HepG2 (cell line): ENCODE data around the gene NFKBIA. TPM values are rescaled to one million over a fixed set of nuclear protein-coding genes. Genes with fewer than 3 reads are reported as not detected.

ENCODE experiments used
- ATF4 ChIP-seq, 2 experiments: fragments of 450-650 bp in 1 of 2; sonication (generic) in 1 of 2; formaldehyde crosslinking; IDR thresholded peaks; 2 replicates each; pipeline versions ENCODE4 v1.5.0 to v1.8.0; 2020 to 2022; ENCODE audit warnings: mild to moderate bottlenecking in 1 of 2, missing genetic modification reagents in 1 of 2
- CCAR2 ChIP-seq: fragments of 200-400 bp; formaldehyde crosslinking; optimal IDR thresholded peaks from 2 replicates; pipeline ENCODE3; 2018; ENCODE audit warnings: low read depth, mild to moderate bottlenecking, low read length, moderate library complexity
- E2F1 ChIP-seq: sonication (generic); formaldehyde crosslinking; IDR thresholded peaks from 2 replicates; pipeline ENCODE4 v1.5.0; 2020; ENCODE audit warnings: missing genetic modification reagents
- ELF4 ChIP-seq: sonication (generic); formaldehyde crosslinking; IDR thresholded peaks from 2 replicates; pipeline ENCODE4 v1.5.0; 2020; ENCODE audit warnings: missing genetic modification reagents, mild to moderate bottlenecking, moderate library complexity, borderline replicate concordance
- ISX ChIP-seq: sonication (generic); formaldehyde crosslinking; conservative IDR thresholded peaks from 2 replicates; pipeline ENCODE4 v1.5.0; 2020; ENCODE audit warnings: missing genetic modification reagents
- KIAA2018 ChIP-seq: sonication (generic); formaldehyde crosslinking; IDR thresholded peaks from 2 replicates; pipeline ENCODE4 v1.5.0; 2020; ENCODE audit warnings: mild to moderate bottlenecking, missing genetic modification reagents, borderline replicate concordance
- MAFG ChIP-seq: sonication (generic); formaldehyde crosslinking; IDR thresholded peaks from 2 replicates; pipeline ENCODE4 v1.5.1; 2020; ENCODE audit warnings: mild to moderate bottlenecking, missing genetic modification reagents
- NONO ChIP-seq, 2 experiments: fragments of 450-650 bp in 1 of 2; sonication (generic) in 1 of 2; formaldehyde crosslinking in 1 of 2; IDR thresholded peaks in 1 of 2; conservative IDR thresholded peaks in 1 of 2; 2 replicates each; pipeline versions ENCODE4 v1.6.1 to v1.8.0; 2017 to 2022; ENCODE audit warnings: mild to moderate bottlenecking in 1 of 2, missing genetic modification reagents in 1 of 2, moderate library complexity in 1 of 2
- PCBP1 ChIP-seq: fragments of 200-400 bp; formaldehyde crosslinking; IDR thresholded peaks from 2 replicates; pipeline ENCODE4 v1.6.1; 2017; ENCODE audit warnings: mild to moderate bottlenecking, low read depth, low read length, borderline replicate concordance
- PLRG1 ChIP-seq: fragments of 450-650 bp; conservative IDR thresholded peaks from 2 replicates; pipeline ENCODE4 v1.6.1; 2016
- POLR2AphosphoS2 ChIP-seq: IDR thresholded peaks from 2 replicates; pipeline ENCODE4 v1.6.1; 2011; ENCODE audit warnings: low read depth, low read length, improper control_type of control experiment
- SP2 ChIP-seq: sonication (generic); formaldehyde crosslinking; IDR thresholded peaks from 2 replicates; pipeline ENCODE4 v1.5.1; 2020; ENCODE audit warnings: mild to moderate bottlenecking, missing genetic modification reagents
- SYNCRIP ChIP-seq: fragments of 200-400 bp; formaldehyde crosslinking; IDR thresholded peaks from 2 replicates; pipeline ENCODE4 v1.6.1; 2018; ENCODE audit warnings: mild to moderate bottlenecking, low read depth, low read length; ENCODE audit not compliant: insufficient read depth
- TRIM24 ChIP-seq: sonication (generic); formaldehyde crosslinking; IDR thresholded peaks from 2 replicates; pipeline ENCODE4 v1.8.0; 2022; ENCODE audit warnings: mild to moderate bottlenecking, missing genetic modification reagents
- ZNF143 ChIP-seq: sonication (generic); formaldehyde crosslinking; IDR thresholded peaks from 2 replicates; pipeline ENCODE4 v1.4.0; 2020; ENCODE audit warnings: missing genetic modification reagents
- ZNF766 ChIP-seq: sonication (generic); formaldehyde crosslinking; IDR thresholded peaks from 2 replicates; pipeline ENCODE4 v1.5.0; 2020; ENCODE audit warnings: missing genetic modification reagents, borderline replicate concordance
- polyA plus RNA-seq, 8 experiments: library from polyadenylated mRNA; depleted of rRNA in 3 of 8; stranded (reverse) in 7 of 8; unstranded in 1 of 8; fragments of >200 nt; fragmentation: Illumina TruSeq in 4 of 8; extraction: Trizol in 4 of 8; gene quantifications; 2 replicates each; pipeline versions ENCODE4 v1.2.1 to v1.2.3, GENCODE V29; 2011 to 2016; ENCODE audit warnings: low read depth in 4 of 8, missing spikeins in 1 of 8, mixed read lengths in 1 of 8; ENCODE audit not compliant: insufficient read depth in 1 of 8
- total RNA-seq, 5 experiments: library from RNA; depleted of rRNA; stranded (reverse); fragments of >200 nt; fragmentation: Illumina TruSeq; extraction: Trizol; gene quantifications; 2 replicates each; pipeline ENCODE4 v1.2.3, GENCODE V29; 2016; ENCODE audit warnings: low read depth in 1 of 5

Gene NFKBIA
- total and polyA plus RNA-seq, 2 of the 13 experiments (the other 11 are each of a cell fraction or from before 2014, with no cell fraction given), result 197 to 319 TPM

GRCh38 chr14:35365130-35366055 is 39.2 kb downstream of the NFKBIA start (continued):
- TF ChIP-seq KIAA2018 (CRISPR knock-in tag), result no peak
- TF ChIP-seq ELF4 (CRISPR knock-in tag), result no peak
- no peak for TF ChIP-seq ATF4 (CRISPR knock-in tag; IDR thresholded peaks at IDR 0.05)
- 0 out of 2 replicates have a peak, but pooled peaks have one; percentile 26 for TF ChIP-seq MAFG (CRISPR knock-in tag)
- TF ChIP-seq PCBP1, result no peak
- TF ChIP-seq E2F1 (CRISPR knock-in tag), result no peak
- peak; percentile 90; the same call in 1 of the 2 replicates for TF ChIP-seq ZNF766
- TF ChIP-seq CCAR2, result peak; percentile 17
- TF ChIP-seq SP2 (CRISPR knock-in tag), result no peak
- no peak for TF ChIP-seq PLRG1
- TF ChIP-seq POLR2AphosphoS2, result no peak
- 0 out of 2 replicates have a peak, but pooled peaks have one; percentile 43 for TF ChIP-seq TRIM24 (CRISPR knock-in tag)
- no peak for TF ChIP-seq SYNCRIP
- TF ChIP-seq NONO (IDR thresholded peaks at IDR 0.05), result no peak
- TF ChIP-seq NONO (CRISPR knock-in tag; conservative IDR thresholded peaks at IDR 0.05), result no peak
- TF ChIP-seq ISX, result no peak
- peak; percentile 64 for TF ChIP-seq ZNF143 (CRISPR knock-in tag)
